HepG2 (cell line): ENCODE measurements around the gene LILRB3. TPM values are rescaled to one million over a fixed set of nuclear protein-coding genes. Genes with fewer than 3 reads are reported as not detected.

Experiments used
- AHDC1 ChIP-seq: sonication (generic); formaldehyde crosslinking; IDR thresholded peaks from 2 replicates; pipeline ENCODE4 v1.5.1; 2020; ENCODE audit warnings: mild to moderate bottlenecking, missing genetic modification reagents, borderline replicate concordance
- CBX1 ChIP-seq: IDR thresholded peaks from one replicate; pipeline ENCODE4 v1.6.1; 2016; ENCODE audit warnings: antibody characterized with exemption, low read depth
- CREB1 ChIP-seq, 2 experiments: fragments of 450-650 bp in 1 of 2; IDR thresholded peaks; 2 replicates each; pipeline ENCODE4 v1.6.1; 2016 to 2017; ENCODE audit warnings: control low read depth in 1 of 2, mild to moderate bottlenecking in 1 of 2, missing compliant biosample characterization in 1 of 2, missing genetic modification characterization in 1 of 2
- DR1 ChIP-seq: sonication (generic); formaldehyde crosslinking; IDR thresholded peaks from 2 replicates; pipeline ENCODE4 v1.8.0; 2021; ENCODE audit warnings: mild to moderate bottlenecking, missing genetic modification reagents, inconsistent platforms
- LBX2 ChIP-seq: sonication (generic); formaldehyde crosslinking; IDR thresholded peaks from 2 replicates; pipeline ENCODE4 v1.5.0; 2020; ENCODE audit warnings: missing genetic modification reagents, mild to moderate bottlenecking, borderline replicate concordance
- MBD4 ChIP-seq: IDR thresholded peaks from 2 replicates; pipeline ENCODE4 v1.6.1; 2012; ENCODE audit warnings: low read length, inconsistent platforms, borderline replicate concordance
- MEIS2 ChIP-seq: sonication (generic); formaldehyde crosslinking; IDR thresholded peaks from 2 replicates; pipeline ENCODE4 v1.9.0; 2021; ENCODE audit warnings: mild to moderate bottlenecking, missing genetic modification reagents
- NFE2 ChIP-seq: sonication (generic); formaldehyde crosslinking; IDR thresholded peaks from 2 replicates; pipeline ENCODE4 v1.4.0; 2020; ENCODE audit warnings: missing genetic modification reagents
- NR2F2 ChIP-seq: IDR thresholded peaks from 2 replicates; pipeline ENCODE4 v1.6.1; 2012; ENCODE audit warnings: low read depth, inconsistent platforms, borderline replicate concordance
- PHF5A ChIP-seq: IDR thresholded peaks from one replicate; pipeline ENCODE4 v1.6.1; 2018; ENCODE audit warnings: low read depth, missing genetic modification reagents; ENCODE audit not compliant: unreplicated experiment
- THAP8 ChIP-seq: sonication (generic); formaldehyde crosslinking; IDR thresholded peaks from 2 replicates; pipeline ENCODE4 v1.5.1; 2020; ENCODE audit warnings: missing genetic modification reagents, mild to moderate bottlenecking, borderline replicate concordance
- ZFP90 ChIP-seq: sonication (generic); formaldehyde crosslinking; IDR thresholded peaks from 2 replicates; pipeline ENCODE4 v1.8.0; 2022; ENCODE audit warnings: missing genetic modification reagents, mild to moderate bottlenecking, inconsistent platforms, borderline replicate concordance
- ZNF281 ChIP-seq: sonication (generic); formaldehyde crosslinking; IDR thresholded peaks from 2 replicates; pipeline ENCODE4 v1.4.0; 2020; ENCODE audit warnings: missing genetic modification reagents, borderline replicate concordance
- ZNF34 ChIP-seq: sonication (generic); formaldehyde crosslinking; IDR thresholded peaks from 2 replicates; pipeline ENCODE4 v1.4.0; 2020; ENCODE audit warnings: mild to moderate bottlenecking, missing genetic modification reagents, borderline replicate concordance
- ZNF383 ChIP-seq: sonication (generic); formaldehyde crosslinking; IDR thresholded peaks from 2 replicates; pipeline ENCODE4 v1.4.0; 2020; ENCODE audit warnings: missing genetic modification reagents, mild to moderate bottlenecking, borderline replicate concordance
- ZNF564 ChIP-seq: sonication (generic); formaldehyde crosslinking; IDR thresholded peaks from 2 replicates; pipeline ENCODE4 v1.8.1; 2023; ENCODE audit warnings: mild to moderate bottlenecking, missing genetic modification reagents
- ZNF597 ChIP-seq: sonication (generic); formaldehyde crosslinking; IDR thresholded peaks from 2 replicates; pipeline ENCODE4 v1.5.0; 2020; ENCODE audit warnings: missing genetic modification reagents
- ZNF629 ChIP-seq: sonication (generic); formaldehyde crosslinking; conservative IDR thresholded peaks from 2 replicates; pipeline ENCODE4 v1.5.0; 2020; ENCODE audit warnings: missing genetic modification reagents
- polyA plus RNA-seq, 8 experiments: library from polyadenylated mRNA; depleted of rRNA in 3 of 8; stranded (reverse) in 7 of 8; unstranded in 1 of 8; fragments of >200 nt; fragmentation: Illumina TruSeq in 4 of 8; extraction: Trizol in 4 of 8; gene quantifications; 2 replicates each; pipeline versions ENCODE4 v1.2.1 to v1.2.3, GENCODE V29; 2011 to 2016; ENCODE audit warnings: low read depth in 4 of 8, missing spikeins in 1 of 8, mixed read lengths in 1 of 8; ENCODE audit not compliant: insufficient read depth in 1 of 8
- total RNA-seq, 5 experiments: library from RNA; depleted of rRNA; stranded (reverse); fragments of >200 nt; fragmentation: Illumina TruSeq; extraction: Trizol; gene quantifications; 2 replicates each; pipeline ENCODE4 v1.2.3, GENCODE V29; 2016; ENCODE audit warnings: low read depth in 1 of 5

LILRB3 gene
- total and polyA plus RNA-seq, 2 of the 13 experiments (the other 11 are each of a cell fraction or from before 2014, with no cell fraction given): 0.22 TPM; not detected in 1

- no peak; the same call in 1 of the 2 replicates for TF ChIP-seq AHDC1 (CRISPR knock-in tag)
- no peak for TF ChIP-seq ZFP90
- TF ChIP-seq ZNF597 (CRISPR knock-in tag): no peak
- TF ChIP-seq LBX2: no peak
- 0 out of 2 replicates have a peak, but pooled peaks have one; percentile 26 for TF ChIP-seq ZNF564 (CRISPR knock-in tag)
- TF ChIP-seq MEIS2: 0 out of 2 replicates have a peak, but pooled peaks have one; percentile 74
- TF ChIP-seq ZNF34 (CRISPR knock-in tag): no peak
- peak; percentile 62; the same call in 1 of the 2 replicates for TF ChIP-seq ZNF281 (CRISPR knock-in tag)
- TF ChIP-seq ZNF629 (CRISPR knock-in tag): no peak
- no peak for TF ChIP-seq CBX1
- no peak for TF ChIP-seq MBD4
- no peak for TF ChIP-seq CREB1 (IDR thresholded peaks at IDR 0.05)
- peak; percentile 43; the same call in 1 of the 2 replicates for TF ChIP-seq CREB1 (CRISPR knock-in tag; IDR thresholded peaks at IDR 0.05)
- TF ChIP-seq NFE2 (CRISPR knock-in tag): no peak
- TF ChIP-seq DR1 (CRISPR knock-in tag): no peak
- no peak for TF ChIP-seq THAP8 (CRISPR knock-in tag)
- TF ChIP-seq PHF5A (CRISPR knock-in tag): no peak
- peak; percentile 55; the same call in 1 of the 2 replicates for TF ChIP-seq NR2F2
- no peak for TF ChIP-seq ZNF383 (CRISPR knock-in tag)
Measured at GRCh38 chr19:54209811-54210494, 12.9 kb downstream of the LILRB3 start (continued).
